Subcutaneous abdominal adipose tissue (tissue), 5 donors: ENCODE results near the gene CLDN24.

Experiments used
- H3K27ac ChIP-seq: one replicate; pipeline ENCODE4 v1.7.0; 2013; ENCODE audit warnings: low read depth, mild to moderate bottlenecking, inconsistent platforms, low read length, moderate library complexity
- H3K27me3 ChIP-seq, 5 donors: one replicate each; pipeline ENCODE4 v1.7.0; 2013; ENCODE audit warnings: low read length in 5 of 5, inconsistent platforms in 1 of 5; ENCODE audit not compliant: control insufficient read depth in 5 of 5, insufficient read depth in 4 of 5
- H3K36me3 ChIP-seq, 5 donors: one replicate each; pipeline ENCODE4 v1.7.0; 2013; ENCODE audit warnings: low read length in 5 of 5; ENCODE audit not compliant: control insufficient read depth in 5 of 5, insufficient read depth in 5 of 5
- H3K4me1 ChIP-seq, 5 donors: one replicate each; pipeline ENCODE4 v1.7.0; 2013; ENCODE audit warnings: low read length in 5 of 5, mild to moderate bottlenecking in 3 of 5, moderate library complexity in 1 of 5; ENCODE audit not compliant: control insufficient read depth in 5 of 5, insufficient read depth in 5 of 5
- H3K4me3 ChIP-seq, 5 donors: one replicate each; pipeline ENCODE4 v1.7.0; 2013; ENCODE audit warnings: low read length in 5 of 5, low read depth in 1 of 5
- H3K9ac ChIP-seq, 5 donors: one replicate each; pipeline ENCODE4 v1.7.0; 2013; ENCODE audit warnings: low read length in 5 of 5, mild to moderate bottlenecking in 4 of 5, moderate library complexity in 3 of 5
- H3K9me3 ChIP-seq, 5 donors: one replicate each; pipeline ENCODE4 v1.7.0; 2013; ENCODE audit warnings: low read length in 5 of 5; ENCODE audit not compliant: control insufficient read depth in 5 of 5
- donor health status: healthy.
- donor health status: healthy.
- donor health status: healthy.
- donor health status: healthy.
- donor health status: healthy.

Gene CLDN24

DNA sequence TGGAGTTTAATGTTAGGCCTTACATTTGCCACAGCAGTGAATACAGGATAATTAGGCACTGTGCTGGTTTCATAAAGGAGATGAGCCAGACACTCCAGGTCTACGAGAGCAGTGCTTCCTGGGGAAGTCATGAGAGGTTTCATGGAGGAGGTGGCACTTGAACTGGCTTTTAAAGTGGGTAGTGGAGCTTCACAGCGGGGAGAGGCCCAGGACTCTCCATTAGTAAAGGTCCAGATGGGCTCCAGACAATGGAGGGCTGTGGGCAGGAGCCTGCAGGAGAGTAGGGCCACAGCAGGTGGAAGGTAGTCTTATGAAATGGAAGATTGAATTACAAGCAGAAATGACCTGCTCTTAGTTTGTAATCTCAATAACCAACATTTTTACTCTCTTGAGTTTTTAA lies 31.2 kb downstream of the CLDN24 start:
- Histone ChIP-seq H3K9ac (no peak overlapping the region), H3K27ac (no peak overlapping the region), H3K9me3 (no peaks in the 10 kb centered on the region), H3K27me3 (no peaks in the 10 kb centered on the region), H3K4me3 (no peak overlapping the region), H3K36me3 (peaks cover 32 to 68% (median 56%) of the 10 kb centered on the region in 5 donors), H3K4me1 (peaks cover 0 to 3% (median 0%) of the 10 kb centered on the region in 5 donors)

DNA sequence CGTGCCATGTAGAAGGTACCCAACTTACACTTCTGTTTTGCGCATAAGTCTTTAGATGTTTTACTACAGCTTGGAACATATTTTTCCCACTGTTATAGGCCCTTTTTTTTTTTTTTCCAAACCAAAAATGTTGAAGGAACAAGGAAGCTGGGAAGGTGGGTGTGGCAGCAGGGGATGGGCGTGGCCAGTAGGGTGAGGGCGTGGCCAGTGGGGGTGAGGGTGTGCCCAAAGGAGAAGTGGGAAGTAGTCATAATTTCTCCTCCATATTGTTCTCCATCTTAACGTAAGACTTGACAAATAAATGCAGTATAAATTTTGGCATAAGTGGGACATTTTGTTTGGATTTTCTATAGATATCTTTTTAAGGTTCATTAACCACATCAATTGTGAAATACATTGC lies 32.5 kb downstream of the CLDN24 start:
- H3K36me3 ChIP-seq = peaks cover 25 to 66% (median 52%) of the 10 kb centered on the region in 5 donors
- no peak overlapping the region for H3K9ac ChIP-seq
- H3K27ac ChIP-seq = no peak overlapping the region
- H3K27me3 ChIP-seq = no peaks in the 10 kb centered on the region
- H3K4me1 ChIP-seq = no peaks in the 10 kb centered on the region
- no peak overlapping the region for H3K4me3 ChIP-seq
- H3K9me3 ChIP-seq = no peaks in the 10 kb centered on the region

- Histone ChIP-seq H3K9me3 (no peaks in the 10 kb centered on the region), H3K4me3 (no peak overlapping the region), H3K27me3 (no peaks in the 10 kb centered on the region), H3K27ac (no peak overlapping the region), H3K9ac (no peak overlapping the region), H3K36me3 (peaks cover 23 to 68% (median 57%) of the 10 kb centered on the region in 5 donors), H3K4me1 (no peaks in the 10 kb centered on the region)
Observed at GRCh38 chr4:183288955-183289354, 33.3 kb downstream of the CLDN24 start.

DNA sequence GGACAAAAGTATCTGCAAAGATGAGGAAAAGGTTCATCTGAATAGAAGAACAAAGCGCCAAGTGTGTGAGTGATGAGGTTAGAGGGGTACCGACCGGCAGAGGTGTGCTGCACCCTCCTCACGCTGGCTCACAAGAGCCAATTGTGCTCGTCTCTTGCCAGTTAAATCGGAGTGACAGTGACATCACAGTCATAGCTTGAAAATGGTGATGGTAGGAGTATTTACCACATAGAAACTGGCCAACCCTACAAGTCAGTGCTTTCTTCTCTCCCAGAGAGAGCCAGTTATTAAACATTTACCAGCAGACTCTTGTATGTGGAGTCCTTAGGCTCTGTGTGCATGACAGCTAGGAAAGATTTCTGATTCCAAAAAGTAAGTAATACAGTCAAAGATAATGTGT lies 34.5 kb downstream of the CLDN24 start:
- no peak overlapping the region for H3K27ac ChIP-seq
- H3K36me3 ChIP-seq = peaks cover 29 to 78% (median 61%) of the 10 kb centered on the region in 5 donors
- H3K4me3 ChIP-seq = no peak overlapping the region
- H3K9ac ChIP-seq = no peak overlapping the region
- no peaks in the 10 kb centered on the region for H3K4me1 ChIP-seq
- no peaks in the 10 kb centered on the region for H3K9me3 ChIP-seq
- H3K27me3 ChIP-seq = no peaks in the 10 kb centered on the region

DNA sequence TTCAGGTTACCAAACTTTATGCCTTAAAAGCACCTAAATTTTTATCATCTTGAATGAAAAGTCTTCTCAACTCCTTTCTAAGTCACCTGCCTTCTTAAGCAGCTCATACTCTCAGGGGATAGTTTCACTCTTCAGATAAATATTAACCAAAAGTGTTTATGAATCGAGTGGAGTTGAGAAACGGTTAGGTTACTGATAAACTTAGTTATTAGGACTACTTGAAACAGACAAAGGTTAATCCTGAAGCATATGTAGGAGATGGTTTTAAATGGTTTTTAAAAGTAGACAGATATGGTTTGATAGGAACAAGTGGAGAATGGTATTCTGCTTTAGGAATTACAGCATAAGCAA lies 34.9 kb downstream of the CLDN24 start:
- no peak overlapping the region for H3K27ac ChIP-seq

GRCh38 chr4:183286590-183287308 lies 35.5 kb downstream of the CLDN24 start:
- H3K9me3 ChIP-seq = no peaks in the 10 kb centered on the region
- H3K36me3 ChIP-seq = peaks cover 33 to 78% (median 65%) of the 10 kb centered on the region in 5 donors
- no peak overlapping the region for H3K27ac ChIP-seq
- H3K4me3 ChIP-seq = no peak overlapping the region
- peak overlapping the region in 1 of 5 donors; percentile 15 for H3K9ac ChIP-seq
- no peaks in the 10 kb centered on the region for H3K4me1 ChIP-seq
- H3K27me3 ChIP-seq = no peaks in the 10 kb centered on the region

More for the DNA sequence above, 34.9 kb downstream of the CLDN24 start:
- H3K36me3 ChIP-seq = peaks cover 31 to 80% (median 63%) of the 10 kb centered on the region in 5 donors
- no peak overlapping the region for H3K9ac ChIP-seq
- H3K4me1 ChIP-seq = no peaks in the 10 kb centered on the region
- H3K9me3 ChIP-seq = no peaks in the 10 kb centered on the region
- H3K27me3 ChIP-seq = no peaks in the 10 kb centered on the region
- H3K4me3 ChIP-seq = no peak overlapping the region

DNA sequence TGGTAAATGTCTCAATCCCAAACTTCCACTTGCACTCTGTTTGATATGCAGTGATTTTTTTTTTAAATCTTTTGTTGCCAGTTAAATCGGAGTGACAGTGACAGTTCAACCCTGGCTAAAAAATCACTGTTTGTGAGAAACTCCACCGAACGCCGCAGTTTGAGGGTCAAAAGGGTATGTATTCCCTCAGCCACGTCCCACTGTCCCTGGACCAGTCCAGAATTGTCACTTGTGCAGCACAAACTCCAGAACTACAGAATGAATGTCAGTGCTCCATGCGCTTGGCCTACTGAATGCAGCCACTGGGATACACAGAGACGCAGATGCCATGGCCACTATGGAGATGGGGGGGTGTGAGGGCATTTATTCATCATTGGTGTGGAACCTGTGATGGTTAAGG lies 36.3 kb downstream of the CLDN24 start:
- no peaks in the 10 kb centered on the region for H3K4me1 ChIP-seq
- peaks cover 38 to 77% (median 67%) of the 10 kb centered on the region in 5 donors for H3K36me3 ChIP-seq

DNA sequence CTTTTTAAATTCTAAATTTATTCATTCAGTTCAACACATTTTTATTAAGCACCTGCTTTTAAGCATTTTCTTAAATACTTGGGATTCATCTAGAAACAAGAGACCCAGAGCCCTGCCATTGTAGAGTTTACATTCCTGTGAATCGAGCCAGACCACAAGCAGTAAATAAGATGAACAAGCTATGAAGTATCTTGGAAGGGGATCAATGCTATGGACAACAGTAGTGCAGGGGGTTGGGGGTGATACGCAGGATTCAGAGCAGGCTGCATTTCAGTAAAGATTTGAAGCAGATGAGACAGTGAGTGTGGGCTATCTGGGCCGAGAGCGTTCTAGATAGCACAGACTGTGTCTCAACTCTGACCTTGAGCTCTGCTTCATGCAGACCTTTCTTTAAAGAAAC lies 37.3 kb downstream of the CLDN24 start:
- Histone ChIP-seq H3K4me1 (no peaks in the 10 kb centered on the region), H3K36me3 (peaks cover 42 to 81% (median 75%) of the 10 kb centered on the region in 5 donors), H3K27me3 (no peaks in the 10 kb centered on the region), H3K9ac (no peak overlapping the region), H3K27ac (no peak overlapping the region), H3K9me3 (no peaks in the 10 kb centered on the region), H3K4me3 (no peak overlapping the region)

More for the DNA sequence above, 36.3 kb downstream of the CLDN24 start:
- Histone ChIP-seq H3K27me3 (no peaks in the 10 kb centered on the region), H3K9ac (no peak overlapping the region), H3K9me3 (no peaks in the 10 kb centered on the region), H3K27ac (no peak overlapping the region), H3K4me3 (no peak overlapping the region)

DNA sequence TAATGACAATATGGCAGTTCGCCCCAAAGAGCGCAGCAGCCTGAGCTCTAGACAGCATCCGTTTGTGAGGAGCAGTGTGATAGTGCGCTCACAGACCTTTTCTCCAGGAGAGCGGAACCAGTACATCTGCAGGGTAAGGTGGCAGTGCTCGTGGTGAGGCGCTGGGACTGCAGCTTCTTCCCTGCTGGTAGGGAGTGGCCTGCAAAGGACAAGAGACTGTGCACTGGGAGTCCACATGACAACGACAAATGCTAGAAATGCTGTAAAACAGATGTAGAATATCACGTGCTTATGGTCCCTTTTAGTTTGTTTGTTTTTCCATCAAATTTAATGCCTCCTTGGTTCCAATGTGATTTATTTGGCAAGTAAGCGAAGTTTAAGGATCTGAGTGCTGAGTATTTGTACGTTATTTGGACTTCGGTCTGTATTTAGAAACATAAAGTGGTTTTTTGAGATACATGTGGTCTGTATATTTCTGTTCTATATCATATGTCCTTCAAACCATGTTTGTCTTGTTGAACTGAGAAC lies 37.9 kb downstream of the CLDN24 start:
- H3K4me3 ChIP-seq = no peak overlapping the region
- H3K36me3 ChIP-seq = peaks cover 44 to 75% (median 69%) of the 10 kb centered on the region in 5 donors
- no peaks in the 10 kb centered on the region for H3K27me3 ChIP-seq
- no peaks in the 10 kb centered on the region for H3K9me3 ChIP-seq
- no peak overlapping the region for H3K27ac ChIP-seq
- no peaks in the 10 kb centered on the region for H3K4me1 ChIP-seq
- no peak overlapping the region for H3K9ac ChIP-seq

DNA sequence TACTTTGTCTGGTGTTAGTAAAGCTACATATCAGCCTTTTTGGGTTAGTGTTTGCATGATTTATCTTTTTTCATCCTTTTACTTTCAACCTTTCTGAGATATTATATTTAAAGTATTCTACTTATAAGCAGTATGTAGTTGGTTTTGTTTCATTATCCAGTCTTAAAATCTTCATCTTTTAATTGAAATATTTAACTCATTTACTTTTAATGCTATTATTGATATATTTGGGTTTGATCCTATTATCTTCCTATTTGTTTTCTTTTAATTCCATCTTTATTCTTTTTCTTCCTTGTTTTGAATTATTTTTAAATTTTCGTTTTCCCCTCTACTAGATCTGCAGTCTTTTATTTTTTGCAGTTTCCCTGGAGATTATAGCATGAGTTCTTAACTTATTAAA lies 46.1 kb downstream of the CLDN24 start:
- Histone ChIP-seq H3K27me3 (no peaks in the 10 kb centered on the region), H3K27ac (no peak overlapping the region), H3K4me1 (no peaks in the 10 kb centered on the region), H3K36me3 (peaks cover 24 to 51% (median 32%) of the 10 kb centered on the region in 5 donors), H3K9me3 (peaks cover 9 to 21% (median 16%) of the 10 kb centered on the region in 5 donors), H3K4me3 (no peak overlapping the region), H3K9ac (no peak overlapping the region)
